HG03280 (cell line): ENCODE results near the gene ATP6V0B.
A peak's percentile ranks its signal among the peaks of the same experiment; 100 is the strongest.

Experiments used
- ATAC-seq: cut with Tn5 transposase; IDR thresholded peaks from one replicate; pipeline ENCODE4 v1.9.1; 2021; ENCODE audit warnings: mild to moderate bottlenecking, moderate library complexity; ENCODE audit not compliant: unreplicated experiment

ATP6V0B gene

DNA sequence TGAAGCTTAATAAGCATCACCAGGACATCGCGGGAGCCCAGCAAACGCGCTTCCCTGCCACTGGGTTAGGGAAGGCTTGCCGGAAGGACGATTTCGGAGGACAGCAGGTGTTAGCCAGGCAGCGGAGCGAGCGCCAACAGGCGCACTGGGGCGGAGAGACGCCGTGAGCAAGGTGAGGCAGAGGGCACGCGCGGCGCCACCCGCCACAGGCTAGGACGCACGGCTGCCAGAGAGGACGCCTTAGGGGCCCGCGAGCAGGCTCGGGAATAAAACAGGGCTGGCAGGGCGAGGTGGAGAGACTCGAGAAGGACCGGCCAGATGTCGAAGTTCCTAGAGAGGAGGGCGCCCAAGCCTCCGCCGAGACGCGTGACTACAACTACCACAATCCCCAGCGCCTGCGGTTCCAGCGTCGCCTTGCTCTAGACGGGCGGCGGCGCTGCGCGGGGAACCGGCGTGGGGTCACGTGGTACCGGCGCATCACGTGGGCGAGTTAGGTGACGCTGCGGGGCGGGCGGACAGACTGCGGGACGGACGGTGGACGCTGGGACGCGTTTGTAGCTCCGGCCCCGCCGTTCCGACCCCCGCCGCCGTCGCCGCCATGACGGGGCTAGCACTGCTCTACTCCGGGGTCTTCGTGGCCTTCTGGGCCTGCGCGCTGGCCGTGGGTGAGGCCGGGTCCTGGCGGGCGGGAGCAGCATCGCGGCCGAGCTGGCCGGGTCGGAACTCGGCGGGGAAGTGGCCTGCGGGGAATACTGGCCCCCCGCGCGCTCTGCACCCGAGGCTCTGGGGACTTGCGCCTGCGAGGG lies at the start of gene ATP6V0B:
TSS of gene ATP6V0B (plus strand) at position 518 of the 806 bp plus-strand sequence. CDS start at position 599, 81 bp downstream.
- ATAC-seq = peak; percentile 63

DNA sequence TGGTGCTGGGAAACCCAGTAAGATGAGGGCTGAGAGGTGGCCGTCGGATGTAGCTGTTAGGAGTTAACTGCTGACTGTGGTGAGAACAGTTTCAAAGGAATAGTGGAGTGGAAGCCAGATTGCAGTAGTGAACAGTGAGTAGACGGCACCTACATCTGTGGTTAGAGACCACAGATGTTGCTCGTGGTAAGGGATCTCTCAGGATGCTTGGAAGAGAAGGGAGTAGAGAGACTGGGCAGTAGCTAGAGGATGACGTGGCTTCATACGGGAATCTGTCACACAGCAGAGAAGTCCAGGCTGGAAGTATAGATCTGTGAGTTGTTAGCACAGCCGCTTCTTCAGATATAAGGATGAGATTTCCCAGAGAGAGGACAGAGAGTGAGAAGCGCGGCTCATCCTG lies 48.9 kb upstream of the ATP6V0B start:
- no peak for ATAC-seq

DNA sequence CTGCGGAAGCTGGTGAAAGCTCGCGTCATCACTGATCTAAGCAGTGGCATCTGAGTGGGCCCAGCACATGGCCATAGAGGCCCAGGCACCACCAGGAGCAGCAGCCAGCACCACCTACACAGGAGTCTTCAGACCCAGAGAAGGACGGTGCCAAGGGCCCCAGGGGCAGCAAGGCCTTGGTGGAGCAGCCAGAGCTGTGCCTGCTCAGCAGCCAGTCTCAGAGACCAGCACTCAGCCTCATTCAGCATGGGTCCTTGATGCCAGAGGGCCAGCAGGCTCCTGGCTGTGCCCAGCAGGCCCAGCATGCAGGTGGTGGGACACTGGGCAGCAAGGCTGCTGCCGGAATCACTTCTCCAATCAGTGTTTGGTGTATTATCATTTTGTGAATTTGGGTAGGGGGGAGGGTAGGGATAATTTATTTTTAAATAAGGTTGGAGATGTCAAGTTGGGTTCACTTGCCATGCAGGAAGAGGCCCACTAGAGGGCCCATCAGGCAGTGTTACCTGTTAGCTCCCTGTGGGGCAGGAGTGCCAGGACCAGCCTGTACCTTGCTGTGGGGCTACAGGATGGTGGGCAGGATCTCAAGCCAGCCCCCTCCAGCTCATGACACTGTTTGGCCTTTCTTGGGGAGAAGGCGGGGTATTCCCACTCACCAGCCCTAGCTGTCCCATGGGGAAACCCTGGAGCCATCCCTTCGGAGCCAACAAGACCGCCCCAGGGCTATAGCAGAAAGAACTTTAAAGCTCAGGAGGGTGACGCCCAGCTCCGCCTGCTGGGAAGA lies 44.4 kb upstream of the ATP6V0B start:
- no peak for ATAC-seq

DNA sequence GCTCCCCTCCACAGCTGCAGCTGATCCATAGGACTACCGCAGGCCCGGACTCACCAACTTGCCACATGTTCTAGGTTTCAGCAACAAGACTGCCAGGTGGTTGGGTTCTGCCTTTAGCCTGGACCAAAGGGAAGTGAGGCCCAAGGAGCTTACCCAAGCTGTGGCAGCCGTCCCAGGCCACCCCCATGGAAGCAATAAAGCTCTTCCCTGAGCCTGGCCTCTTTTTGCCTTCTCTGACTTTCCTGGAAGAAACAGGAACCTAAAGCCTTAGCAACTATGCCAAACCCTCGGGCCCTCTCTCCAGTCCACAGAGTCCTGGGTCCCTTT lies 43.8 kb upstream of the ATP6V0B start:
- ATAC-seq = no peak

DNA sequence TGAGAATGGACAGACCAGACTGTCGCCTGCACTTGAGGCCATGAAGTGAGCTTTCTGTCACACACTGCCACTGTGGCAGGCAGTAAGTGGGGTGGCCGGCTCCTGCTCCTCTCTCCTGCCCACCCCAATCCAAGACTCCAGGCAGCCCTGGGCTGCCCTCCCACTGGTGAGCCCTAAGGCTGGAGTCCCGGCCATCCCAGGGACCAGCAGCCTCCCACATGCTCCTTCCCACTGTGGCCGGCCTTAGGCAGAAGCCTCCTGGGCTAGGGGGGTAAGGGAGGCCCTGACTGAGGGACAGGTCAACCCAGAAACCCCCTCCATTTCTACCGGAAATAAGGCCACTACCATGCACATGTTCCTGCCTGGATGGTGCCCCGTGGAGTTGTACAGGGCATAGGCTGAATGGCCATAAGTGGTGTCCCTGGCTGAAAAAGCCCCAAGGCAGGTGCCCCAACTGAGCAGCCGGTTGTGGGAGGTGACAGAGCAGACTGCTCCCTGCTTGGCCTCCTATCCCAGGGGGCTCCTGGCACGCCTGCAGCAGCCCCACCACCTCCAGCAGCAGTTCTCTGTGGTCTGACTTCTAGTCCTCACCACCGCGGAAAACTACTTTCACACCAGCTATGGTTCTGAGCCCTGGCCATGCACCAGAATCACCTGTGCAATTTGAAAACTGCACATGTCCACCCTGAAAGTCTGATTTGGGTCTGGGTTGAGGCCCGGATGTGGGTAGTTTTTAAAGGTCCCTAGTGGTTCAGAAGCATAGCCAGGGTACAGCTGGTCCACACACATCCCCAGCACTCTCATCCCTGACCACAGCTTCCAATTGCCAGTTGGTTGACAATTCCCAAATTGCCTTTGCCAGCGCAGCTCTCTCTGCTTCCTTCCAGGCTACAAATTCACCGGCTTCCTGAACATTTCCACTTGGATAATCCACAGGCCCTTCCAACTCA lies 42.8 kb upstream of the ATP6V0B start:
- no peak for ATAC-seq

DNA sequence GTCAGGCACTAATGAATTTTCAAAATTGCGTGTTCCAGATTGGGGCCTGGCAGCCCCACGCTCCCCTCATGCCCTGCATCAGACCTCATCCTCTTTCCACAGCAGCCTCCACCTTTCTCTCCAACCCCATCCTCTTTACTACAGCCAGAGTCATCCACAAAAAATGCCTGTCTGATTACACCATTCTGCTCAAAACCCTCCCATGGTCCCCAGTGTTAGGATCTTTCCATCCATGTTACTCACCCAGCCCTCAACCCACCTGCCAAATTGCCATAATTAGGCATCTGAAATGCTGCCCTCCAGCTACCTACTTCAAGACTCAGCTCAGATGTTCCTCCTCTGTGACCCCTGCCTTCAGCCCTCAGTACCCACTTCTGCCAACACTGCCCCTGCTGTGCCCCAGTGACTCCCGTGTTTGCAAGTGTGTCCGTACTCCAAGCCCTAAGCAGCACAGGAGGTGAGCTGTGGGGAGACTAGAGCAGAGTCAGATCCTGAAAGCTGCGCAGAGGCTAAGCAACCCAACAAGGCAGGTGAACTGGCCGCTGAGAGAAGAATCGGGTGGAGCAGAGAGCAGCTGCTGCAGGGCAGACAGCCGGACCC lies 41.9 kb upstream of the ATP6V0B start:
- no peak for ATAC-seq

DNA sequence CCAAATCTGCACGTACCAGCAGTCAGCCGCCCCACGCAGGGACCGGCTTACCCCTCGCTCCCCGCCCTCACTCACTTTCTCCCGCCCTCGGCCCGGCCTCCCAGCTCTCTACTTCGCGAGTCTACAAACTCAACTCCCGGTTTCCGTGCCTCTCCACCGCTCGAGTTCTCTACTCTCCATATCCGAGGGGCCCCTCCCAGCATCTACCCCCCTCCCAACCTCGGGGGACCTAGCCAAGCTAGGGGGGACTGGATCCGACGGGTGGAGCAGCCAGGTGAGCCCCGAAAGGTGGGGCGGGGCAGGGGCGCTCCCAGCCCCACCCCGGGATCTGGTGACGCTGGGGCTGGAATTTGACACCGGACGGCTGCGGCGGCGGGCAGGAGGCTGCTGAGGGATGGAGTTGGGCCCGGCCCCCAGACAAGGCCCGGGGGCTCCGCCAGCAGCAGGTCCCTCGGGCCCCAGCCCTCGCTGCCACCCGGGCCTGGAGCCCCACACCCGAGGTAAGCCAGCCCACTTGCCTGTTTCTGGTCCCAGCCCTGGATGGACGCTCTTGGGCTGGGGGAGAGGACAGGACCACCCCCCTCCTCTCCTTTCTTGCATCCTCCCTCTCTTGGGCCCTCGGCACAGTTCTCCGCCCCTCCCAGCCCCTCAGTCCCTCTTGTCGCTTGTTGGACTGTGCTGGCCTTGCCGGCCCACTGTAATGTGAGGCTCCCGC lies 41.2 kb upstream of the ATP6V0B start, which contains the start of gene ARTN:
TSS of gene ARTN (plus strand) at position 416 of the 715 bp plus-strand sequence. CDS start 1,856 bp downstream, outside the sequence.
- no peak for ATAC-seq

DNA sequence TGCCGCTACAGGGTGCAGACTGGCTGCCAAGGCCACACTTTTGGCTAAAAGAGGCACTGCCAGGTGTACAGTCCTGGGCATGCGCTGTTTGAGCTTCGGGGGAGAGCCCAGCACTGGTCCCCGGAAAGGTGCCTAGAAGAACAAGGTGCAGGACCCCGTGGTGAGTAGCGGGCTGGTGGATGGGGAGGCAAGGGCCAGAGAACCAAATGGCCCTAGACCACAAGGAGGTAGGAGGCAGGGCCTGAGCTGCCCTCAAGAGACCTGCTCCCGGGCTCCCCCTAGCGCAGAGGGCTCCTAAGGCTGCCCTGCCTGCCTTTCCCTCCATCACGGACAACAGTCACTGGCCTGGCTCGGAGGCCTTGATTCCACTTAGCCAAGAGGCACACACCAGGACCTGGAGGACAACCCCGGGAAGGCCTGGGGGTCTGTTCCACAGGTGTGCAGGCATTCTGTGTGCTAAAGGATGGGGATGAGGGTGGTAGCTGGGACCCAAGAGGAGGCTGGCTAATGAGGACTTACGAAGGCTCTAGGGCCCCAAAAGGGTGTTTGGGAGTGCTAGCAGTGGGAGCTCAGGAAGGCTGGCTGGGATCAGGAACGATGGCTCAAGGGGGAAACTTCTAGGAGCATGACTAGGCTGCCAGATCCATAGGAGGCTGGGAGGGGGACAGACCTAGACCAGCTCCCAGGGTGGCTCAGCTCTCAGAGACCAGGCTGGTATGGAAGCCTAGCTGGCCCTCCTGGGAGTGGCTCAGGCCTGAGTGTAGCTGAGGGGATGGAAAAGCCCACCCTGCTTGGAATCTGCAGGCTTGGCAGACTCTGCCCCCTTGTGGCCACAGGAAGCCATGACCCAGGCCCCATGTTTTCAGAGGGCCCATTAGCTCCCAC lies 40.4 kb upstream of the ATP6V0B start:
- no peak for ATAC-seq

DNA sequence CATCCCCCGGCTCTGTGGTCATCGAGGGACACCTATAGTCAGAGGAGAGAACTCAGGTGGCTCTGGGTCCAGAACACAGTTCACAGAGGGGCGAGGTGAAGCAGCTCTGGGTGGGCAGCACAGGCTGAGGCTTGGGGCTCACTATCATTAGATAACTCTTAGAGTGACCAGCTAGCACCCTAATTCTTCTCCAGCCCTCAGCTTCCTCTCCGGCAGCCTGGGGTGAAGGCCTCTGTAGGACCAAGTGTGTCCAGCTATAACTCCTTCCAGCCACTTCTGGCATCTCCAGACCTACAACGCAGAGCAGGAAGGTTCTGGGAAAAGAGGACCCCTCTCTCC lies 39.8 kb upstream of the ATP6V0B start:
- no peak for ATAC-seq

DNA sequence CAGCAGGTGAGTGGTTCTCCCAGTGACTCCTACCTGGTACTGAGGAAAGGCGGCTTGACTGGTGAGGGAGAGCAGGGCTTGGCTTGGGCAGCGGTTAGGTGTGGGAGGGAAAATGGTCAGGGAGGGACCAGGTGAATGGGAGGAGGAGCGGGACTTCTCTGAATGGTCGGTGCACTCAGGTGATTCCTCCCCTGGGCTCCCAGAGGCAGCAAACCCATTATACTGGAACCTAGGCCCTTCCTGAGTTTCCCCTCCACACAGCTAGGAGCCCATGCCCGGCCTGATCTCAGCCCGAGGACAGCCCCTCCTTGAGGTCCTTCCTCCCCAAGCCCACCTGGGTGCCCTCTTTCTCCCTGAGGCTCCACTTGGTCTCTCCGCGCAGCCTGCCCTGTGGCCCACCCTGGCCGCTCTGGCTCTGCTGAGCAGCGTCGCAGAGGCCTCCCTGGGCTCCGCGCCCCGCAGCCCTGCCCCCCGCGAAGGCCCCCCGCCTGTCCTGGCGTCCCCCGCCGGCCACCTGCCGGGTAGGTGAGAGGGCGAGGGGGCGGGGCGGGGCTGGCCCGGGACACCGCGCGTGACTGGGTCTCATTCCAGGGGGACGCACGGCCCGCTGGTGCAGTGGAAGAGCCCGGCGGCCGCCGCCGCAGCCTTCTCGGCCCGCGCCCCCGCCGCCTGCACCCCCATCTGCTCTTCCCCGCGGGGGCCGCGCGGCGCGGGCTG lies 38.9 kb upstream of the ATP6V0B start:
- no peak for ATAC-seq

DNA sequence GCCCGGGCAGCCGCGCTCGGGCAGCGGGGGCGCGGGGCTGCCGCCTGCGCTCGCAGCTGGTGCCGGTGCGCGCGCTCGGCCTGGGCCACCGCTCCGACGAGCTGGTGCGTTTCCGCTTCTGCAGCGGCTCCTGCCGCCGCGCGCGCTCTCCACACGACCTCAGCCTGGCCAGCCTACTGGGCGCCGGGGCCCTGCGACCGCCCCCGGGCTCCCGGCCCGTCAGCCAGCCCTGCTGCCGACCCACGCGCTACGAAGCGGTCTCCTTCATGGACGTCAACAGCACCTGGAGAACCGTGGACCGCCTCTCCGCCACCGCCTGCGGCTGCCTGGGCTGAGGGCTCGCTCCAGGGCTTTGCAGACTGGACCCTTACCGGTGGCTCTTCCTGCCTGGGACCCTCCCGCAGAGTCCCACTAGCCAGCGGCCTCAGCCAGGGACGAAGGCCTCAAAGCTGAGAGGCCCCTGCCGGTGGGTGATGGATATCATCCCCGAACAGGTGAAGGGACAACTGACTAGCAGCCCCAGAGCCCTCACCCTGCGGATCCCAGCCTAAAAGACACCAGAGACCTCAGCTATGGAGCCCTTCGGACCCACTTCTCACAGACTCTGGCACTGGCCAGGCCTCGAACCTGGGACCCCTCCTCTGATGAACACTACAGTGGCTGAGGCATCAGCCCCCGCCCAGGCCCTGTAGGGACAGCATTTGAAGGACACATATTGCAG lies 38.2 kb upstream of the ATP6V0B start:
- ATAC-seq = no peak

DNA sequence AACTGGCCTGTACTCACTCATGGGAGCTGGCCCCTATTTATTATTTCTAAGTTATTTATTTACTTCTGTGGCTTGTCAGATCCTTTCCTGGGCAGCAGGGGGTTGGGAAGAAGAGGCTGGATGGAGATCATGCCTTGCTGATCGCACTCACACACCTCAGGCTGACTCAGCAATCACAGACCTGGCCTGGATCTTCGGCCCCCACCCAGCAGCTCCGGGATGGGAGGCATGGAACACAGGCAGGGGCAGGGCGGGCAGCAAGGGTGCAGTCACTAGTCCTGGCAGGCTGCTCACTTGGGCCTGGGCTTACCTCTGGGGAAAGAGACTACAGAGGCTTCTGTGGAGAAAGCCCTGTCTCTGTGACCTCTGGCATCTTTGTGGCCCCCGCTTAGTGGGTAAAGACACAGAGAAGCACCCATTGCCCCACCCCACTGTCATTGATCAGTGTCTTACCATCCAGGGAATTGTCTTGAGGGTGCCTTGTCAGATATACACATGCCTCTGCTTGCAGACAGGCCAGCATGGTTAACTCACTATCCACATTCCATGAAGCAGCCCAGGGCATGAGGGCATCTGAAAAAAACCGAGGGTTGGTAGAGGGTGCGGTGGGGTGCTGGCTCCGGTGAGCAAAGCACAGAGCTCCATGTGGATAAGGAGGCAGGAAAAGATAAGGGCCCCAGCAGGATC lies 37.4 kb upstream of the ATP6V0B start:
- no peak for ATAC-seq

DNA sequence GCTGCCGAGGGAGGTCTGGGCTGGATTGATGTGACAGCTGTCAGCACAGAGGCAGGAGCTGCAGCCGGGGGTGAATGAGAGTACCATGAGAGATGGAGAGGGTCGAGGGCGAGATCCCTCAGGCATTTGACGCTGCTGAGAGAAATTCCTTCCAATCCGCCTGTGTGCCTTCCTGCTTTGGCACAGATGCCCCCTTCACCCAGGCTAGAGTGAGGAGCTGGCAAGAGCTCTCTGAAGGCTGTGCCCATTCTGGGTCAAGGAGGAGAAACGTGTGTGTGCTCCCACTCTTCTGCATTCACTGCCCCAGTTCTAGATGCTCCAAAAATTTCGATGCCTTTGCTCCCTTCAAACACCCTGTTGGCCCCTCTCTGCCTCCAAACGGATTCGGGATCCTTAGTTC lies 36.4 kb upstream of the ATP6V0B start:
- no peak for ATAC-seq

DNA sequence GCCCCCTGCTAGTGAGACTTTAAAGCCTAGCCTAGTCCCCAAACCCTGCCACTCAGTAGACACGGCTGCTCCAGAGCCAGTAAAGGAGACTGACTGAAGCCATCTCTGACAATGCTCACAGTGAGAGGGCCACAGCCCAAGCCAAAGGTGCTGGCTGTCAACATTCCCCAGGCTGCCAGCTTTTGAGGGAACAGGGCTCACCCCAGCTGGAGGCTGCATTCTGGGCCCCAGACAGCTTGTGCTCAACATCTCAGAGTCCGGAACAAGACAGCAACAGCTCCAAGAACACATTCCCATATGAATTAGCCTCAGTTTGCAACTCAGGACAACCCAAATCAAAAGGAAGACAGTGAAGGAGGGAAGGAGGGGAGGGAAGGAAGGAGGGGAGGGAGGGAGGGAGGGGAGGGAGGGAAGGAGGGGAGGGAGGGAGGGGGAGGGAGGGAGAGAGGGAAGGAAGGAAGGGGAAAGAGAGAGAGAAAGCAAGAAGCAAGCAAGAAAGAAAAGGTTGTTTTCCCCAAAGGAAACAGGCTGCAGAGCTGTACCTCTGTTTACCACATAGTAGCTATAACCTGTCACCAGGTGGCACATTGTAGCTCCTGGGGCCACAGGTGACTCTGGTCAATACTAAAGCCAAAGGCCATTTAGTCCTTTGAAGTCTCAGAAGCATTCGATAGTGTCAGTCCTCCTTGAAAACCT lies 35.7 kb upstream of the ATP6V0B start:
- ATAC-seq = no peak

DNA sequence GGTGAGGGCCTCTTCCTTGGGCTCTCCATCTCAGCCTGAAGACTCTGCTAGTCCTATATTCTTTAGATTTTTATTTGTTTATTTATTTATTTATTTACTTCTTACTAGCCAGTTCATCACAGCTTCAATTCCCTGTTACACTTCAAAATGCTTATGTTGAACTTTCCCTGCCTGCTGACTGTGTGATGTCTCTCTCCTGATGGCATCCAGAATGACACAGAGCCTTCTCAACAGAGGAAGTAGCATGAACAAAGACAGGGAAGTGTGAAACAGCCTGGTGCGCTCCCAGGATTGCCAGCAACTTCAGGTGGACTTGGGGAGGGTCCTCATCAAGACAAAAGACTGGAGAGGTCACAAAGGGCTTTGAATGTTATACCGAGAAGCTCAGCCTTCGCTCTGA lies 32.3 kb upstream of the ATP6V0B start:
- ATAC-seq = no peak

DNA sequence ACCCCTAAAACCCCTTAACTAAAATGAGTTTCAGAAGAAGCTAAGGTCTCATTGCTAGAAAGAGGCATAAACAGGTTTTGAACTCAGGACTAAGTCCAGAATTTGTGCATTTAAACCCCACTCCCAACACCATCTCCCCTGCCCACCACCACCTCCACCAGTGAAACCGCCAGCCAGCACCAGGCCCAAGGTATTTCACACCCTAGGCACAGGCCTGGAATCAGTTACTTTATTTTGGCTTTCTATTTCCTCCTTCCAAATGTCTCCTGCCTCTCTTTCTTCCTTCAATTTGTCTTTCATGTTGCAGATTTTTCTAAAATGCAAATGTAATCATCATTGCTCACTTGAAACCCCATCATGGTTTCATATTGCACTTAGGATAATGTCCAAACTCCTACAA lies 29.9 kb upstream of the ATP6V0B start:
- ATAC-seq = no peak
